HEK293T (cell line): ENCODE data around the gene COQ8A.

Experiments
- ARNT ChIP-seq: fragments of 450-650 bp; IDR thresholded peaks from 2 replicates; pipeline ENCODE4 v1.6.1; 2017; ENCODE audit warnings: mild to moderate bottlenecking
- BHLHE40 ChIP-seq: fragments of 450-650 bp; IDR thresholded peaks from 2 replicates; pipeline ENCODE4 v1.6.1; 2016; ENCODE audit warnings: mild to moderate bottlenecking, moderate library complexity, borderline replicate concordance
- CTBP1 ChIP-seq: fragments of 450-650 bp; IDR thresholded peaks from 2 replicates; pipeline ENCODE4 v1.6.1; 2016; ENCODE audit warnings: borderline replicate concordance
- ELF4 ChIP-seq: fragments of 450-650 bp; IDR thresholded peaks from 2 replicates; pipeline ENCODE4 v1.6.1; 2017; ENCODE audit warnings: antibody characterized with exemption
- FOXA1 ChIP-seq: fragments of 450-650 bp; IDR thresholded peaks from 2 replicates; pipeline ENCODE4 v1.6.1; 2016; ENCODE audit warnings: mild to moderate bottlenecking
- FOXK2 ChIP-seq: fragments of 450-650 bp; IDR thresholded peaks from 2 replicates; pipeline ENCODE4 v1.6.1; 2016; ENCODE audit warnings: mild to moderate bottlenecking
- LEF1 ChIP-seq: fragments of 450-650 bp; IDR thresholded peaks from 2 replicates; pipeline ENCODE4 v1.6.1; 2017; ENCODE audit warnings: mild to moderate bottlenecking, borderline replicate concordance
- SP1 ChIP-seq: fragments of 450-650 bp; IDR thresholded peaks from 2 replicates; pipeline ENCODE4 v1.6.1; 2017
- SUZ12 ChIP-seq: fragments of 450-650 bp; IDR thresholded peaks from 2 replicates; pipeline ENCODE4 v1.6.1; 2016; ENCODE audit warnings: mild to moderate bottlenecking
- ZNF384 ChIP-seq: fragments of 450-650 bp; IDR thresholded peaks from 2 replicates; pipeline ENCODE4 v1.6.1; 2016

DNA sequence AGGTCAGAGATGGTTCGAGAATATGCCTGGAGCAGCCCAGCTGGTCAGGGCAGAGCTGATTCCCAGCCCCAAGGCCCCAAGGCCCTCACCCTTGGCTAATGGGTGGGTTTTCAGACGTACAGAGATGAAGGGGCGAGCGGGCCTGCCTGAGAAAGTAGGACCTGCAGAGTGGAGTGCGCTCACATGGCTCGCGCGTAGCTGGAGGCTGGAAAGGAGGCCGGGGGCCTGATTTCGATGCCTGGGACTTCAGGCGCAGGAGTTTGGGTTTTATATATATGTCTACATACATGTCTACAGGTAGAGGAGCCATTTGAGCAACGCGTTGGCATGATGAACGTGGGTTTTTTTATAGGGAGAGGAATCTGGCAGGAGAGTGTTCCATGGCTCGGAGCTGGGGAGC is 8.9 kb downstream of the COQ8A start:
- no peak for TF ChIP-seq FOXK2
- no peak for TF ChIP-seq FOXA1
- TF ChIP-seq ELF4, result no peak
- TF ChIP-seq SP1, result no peak
- TF ChIP-seq SUZ12, result no peak
- TF ChIP-seq ZNF384, result no peak
- no peak for TF ChIP-seq LEF1
- TF ChIP-seq ARNT, result no peak
- no peak for TF ChIP-seq CTBP1
- TF ChIP-seq BHLHE40, result no peak
